MG63 (cell line): Measurements from ENCODE around the gene RSBN1L. TPM values are rescaled to one million over a fixed set of nuclear protein-coding genes. Genes with fewer than 3 reads are reported as not detected.
A peak's percentile ranks its signal among the peaks of the same experiment; 100 is the strongest.
"Not testable (repeated sequence)": the region's sequence is repeated elsewhere in the genome, so short reads cannot be mapped to it uniquely, and the experiment has no call there.

Experiments
- DNase-seq: peaks from one replicate; pipeline ENCODE4 v3.0.0-alpha.2; 2020
- H3K27me3 ChIP-seq: fragments of 250-450 bp; sonication (Bioruptor Pico); 2 replicates; pipeline ENCODE4 v1.5.1; 2020; ENCODE audit warnings: mild to moderate bottlenecking, moderate library complexity
- H3K36me3 ChIP-seq: fragments of 250-450 bp; sonication (Bioruptor Pico); 2 replicates; pipeline ENCODE4 v1.5.1; 2020; ENCODE audit warnings: mild to moderate bottlenecking, moderate library complexity
- H3K4me3 ChIP-seq: fragments of 250-450 bp; sonication (Bioruptor Pico); 2 replicates; pipeline ENCODE4 v1.5.1; 2020; ENCODE audit warnings: mild to moderate bottlenecking, moderate library complexity
- H3K9me3 ChIP-seq: fragments of 250-450 bp; sonication (Bioruptor Pico); 2 replicates; pipeline ENCODE4 v1.5.1; 2020; ENCODE audit warnings: mild to moderate bottlenecking, moderate library complexity
- total RNA-seq: library from RNA; depleted of rRNA; stranded (reverse); fragments of >200 nt; shearing (Covaris generic); gene quantifications from 2 replicates; pipeline ENCODE4 v1.2.3, GENCODE V29; 2014; ENCODE audit warnings: low replicate concordance

Gene RSBN1L
- total RNA-seq, 1 experiment from 2014 or later, result 19.1 TPM

DNA sequence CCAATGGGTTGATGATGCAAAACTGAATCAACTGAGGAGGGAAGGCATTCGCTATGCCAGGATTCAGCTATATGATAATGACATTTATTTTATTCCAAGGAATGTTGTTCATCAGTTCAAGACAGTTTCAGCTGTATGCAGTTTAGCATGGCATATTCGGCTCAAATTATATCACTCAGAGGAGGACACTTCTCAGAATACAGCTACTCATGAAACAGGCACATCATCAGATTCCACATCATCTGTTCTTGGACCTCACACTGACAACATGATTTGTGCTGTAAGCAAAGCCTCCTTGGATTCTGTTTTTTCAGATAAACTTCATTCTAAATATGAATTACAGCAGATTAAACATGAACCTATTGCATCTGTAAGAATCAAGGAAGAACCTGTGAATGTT is 82.3 kb downstream of the RSBN1L start:
- no peak overlapping the region for H3K4me3 ChIP-seq
- peaks cover 4% of the 10 kb centered on the region for H3K9me3 ChIP-seq
- no peaks in the 10 kb centered on the region for H3K27me3 ChIP-seq
- peaks cover 33% of the 10 kb centered on the region for H3K36me3 ChIP-seq
- no peak for DNase-seq

DNA sequence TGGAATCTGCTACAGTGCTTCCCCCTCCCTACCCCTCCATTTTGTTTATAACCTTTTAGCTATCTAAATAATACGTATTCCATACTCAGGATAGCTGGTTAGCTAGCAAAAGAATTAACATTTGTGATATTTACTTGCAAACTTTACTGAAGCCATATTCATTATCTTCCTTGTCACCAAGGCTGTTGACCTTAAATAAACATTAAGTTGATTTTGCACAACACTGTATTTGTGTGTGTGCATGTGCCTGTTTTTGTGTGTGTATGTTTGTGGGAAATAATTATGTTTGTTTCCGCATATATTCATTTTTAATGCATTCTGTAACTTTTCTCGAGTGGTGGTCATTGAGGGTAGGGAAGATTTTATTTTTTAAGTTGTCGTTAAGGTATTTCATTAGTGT is 86.1 kb downstream of the RSBN1L start:
- H3K36me3 ChIP-seq, result peaks cover 22% of the 10 kb centered on the region
- H3K9me3 ChIP-seq, result no peaks in the 10 kb centered on the region; the same call in 1 of the 2 replicates
- H3K27me3 ChIP-seq, result no peaks in the 10 kb centered on the region
- DNase-seq, result no peak
- H3K4me3 ChIP-seq, result no peak overlapping the region

DNA sequence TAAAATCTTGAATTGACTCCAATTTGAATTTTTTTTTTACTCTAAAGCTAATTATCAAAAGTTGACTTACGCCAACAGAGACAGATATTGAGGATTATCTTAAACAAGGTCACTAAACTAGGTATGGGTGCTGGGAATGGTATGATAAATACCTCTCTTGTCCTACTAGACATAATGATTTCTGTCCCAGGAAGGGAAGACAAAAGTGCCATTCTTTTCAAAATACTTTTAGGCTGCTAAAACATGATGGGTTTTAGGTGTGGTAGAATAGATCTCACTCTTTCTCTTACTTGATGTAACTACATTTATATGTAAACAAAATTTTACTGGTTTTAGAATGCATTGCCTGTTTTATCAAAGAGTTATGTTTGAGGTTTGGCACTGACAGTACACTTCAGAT is 86.9 kb downstream of the RSBN1L start:
- Histone ChIP-seq H3K4me3 (no peak overlapping the region), H3K36me3 (peaks cover 20% of the 10 kb centered on the region), H3K27me3 (no peaks in the 10 kb centered on the region), H3K9me3 (no peaks in the 10 kb centered on the region; the same call in 1 of the 2 replicates)
- DNase-seq, result no peak

DNA sequence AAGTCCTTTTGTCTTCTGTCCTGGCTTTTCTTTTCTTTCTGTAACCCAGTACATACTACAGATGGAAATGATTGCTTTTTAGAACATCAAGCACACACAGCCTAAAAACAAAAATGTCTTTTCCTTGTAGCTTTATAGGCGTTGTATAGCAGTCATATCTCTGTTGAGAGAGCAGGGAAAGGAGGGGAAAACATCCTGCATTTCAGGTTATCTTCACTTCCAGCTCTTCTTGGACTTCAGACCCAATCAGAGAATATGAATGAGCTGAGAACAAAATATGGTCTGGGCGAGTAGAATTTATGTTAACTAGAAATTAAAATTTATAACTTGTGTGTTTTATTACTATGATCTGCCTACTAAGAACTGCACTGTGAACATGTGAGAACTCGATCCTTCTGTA is 87.3 kb downstream of the RSBN1L start:
- DNase-seq, result no peak
- Histone ChIP-seq H3K4me3 (no peak overlapping the region), H3K27me3 (no peaks in the 10 kb centered on the region), H3K36me3 (peaks cover 18% of the 10 kb centered on the region), H3K9me3 (no peaks in the 10 kb centered on the region; the same call in 1 of the 2 replicates)

DNA sequence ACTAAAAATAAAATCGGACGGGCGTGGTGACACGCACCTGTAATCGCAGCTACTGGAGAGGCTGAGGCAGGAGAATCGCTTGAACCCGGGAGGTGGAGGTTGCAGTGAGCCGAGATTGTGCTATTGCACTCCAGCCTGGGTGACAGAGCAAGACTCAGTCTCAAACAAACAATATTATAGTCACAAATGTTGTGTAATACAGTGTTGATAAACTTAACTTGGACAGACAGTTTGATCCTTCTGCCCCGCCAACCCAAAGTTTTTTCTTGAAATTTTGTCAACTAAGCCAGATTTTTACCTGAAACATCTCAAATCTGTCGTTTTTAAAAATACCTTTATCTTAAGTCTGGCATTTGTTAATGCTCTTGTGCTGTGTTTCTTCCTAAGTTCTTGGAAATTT is 88.2 kb downstream of the RSBN1L start:
- not testable (repeated sequence) for DNase-seq, H3K27me3 ChIP-seq, H3K4me3 ChIP-seq, H3K9me3 ChIP-seq
- peaks cover 13% of the 10 kb centered on the region for H3K36me3 ChIP-seq

DNA sequence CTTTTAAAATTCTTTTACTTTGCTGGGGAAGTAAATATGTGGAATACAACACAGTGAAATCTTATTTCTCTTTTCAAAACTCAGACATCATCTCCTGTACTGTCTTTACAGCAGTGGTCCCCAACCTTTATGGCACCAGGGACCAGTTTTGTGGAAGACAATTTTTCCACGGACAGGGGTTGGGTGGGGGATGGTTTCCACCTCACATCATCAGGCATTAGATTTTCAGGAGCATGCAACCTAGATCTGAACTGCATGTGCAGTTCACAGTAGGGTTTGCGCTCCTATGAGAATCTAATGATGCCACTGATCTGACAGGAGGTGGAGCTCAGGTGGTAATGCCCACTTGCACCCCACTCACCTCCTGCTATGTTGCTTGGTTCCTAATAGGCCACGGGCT is 89.8 kb downstream of the RSBN1L start:
- Histone ChIP-seq H3K36me3 (peaks cover 13% of the 10 kb centered on the region), H3K4me3 (no peak overlapping the region), H3K9me3 (no peaks in the 10 kb centered on the region; the same call in 1 of the 2 replicates), H3K27me3 (no peaks in the 10 kb centered on the region)
- no peak for DNase-seq

DNA sequence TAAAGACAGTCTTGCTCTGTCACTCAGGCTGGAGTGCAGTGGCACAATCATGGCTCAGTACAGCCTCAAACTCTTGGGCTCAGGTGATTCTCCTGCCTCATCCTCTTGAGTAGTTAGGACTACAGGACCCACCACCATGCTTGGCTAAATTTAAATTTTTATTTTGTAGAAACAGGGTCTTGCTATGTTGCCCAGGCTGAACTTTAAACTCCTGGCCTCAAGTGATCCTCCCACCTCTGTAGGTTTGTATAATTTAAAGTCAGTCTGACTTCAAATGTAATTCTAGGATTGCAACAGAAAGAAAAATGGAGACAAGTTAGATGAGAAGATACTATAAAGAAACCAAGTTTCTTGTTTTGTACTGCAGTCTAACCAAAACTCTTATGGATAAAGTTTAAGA is 90.5 kb downstream of the RSBN1L start:
- no peak for DNase-seq
- Histone ChIP-seq H3K36me3 (peaks cover 13% of the 10 kb centered on the region), H3K4me3 (no peak overlapping the region), H3K27me3 (no peaks in the 10 kb centered on the region), H3K9me3 (no peaks in the 10 kb centered on the region; the same call in 1 of the 2 replicates)

DNA sequence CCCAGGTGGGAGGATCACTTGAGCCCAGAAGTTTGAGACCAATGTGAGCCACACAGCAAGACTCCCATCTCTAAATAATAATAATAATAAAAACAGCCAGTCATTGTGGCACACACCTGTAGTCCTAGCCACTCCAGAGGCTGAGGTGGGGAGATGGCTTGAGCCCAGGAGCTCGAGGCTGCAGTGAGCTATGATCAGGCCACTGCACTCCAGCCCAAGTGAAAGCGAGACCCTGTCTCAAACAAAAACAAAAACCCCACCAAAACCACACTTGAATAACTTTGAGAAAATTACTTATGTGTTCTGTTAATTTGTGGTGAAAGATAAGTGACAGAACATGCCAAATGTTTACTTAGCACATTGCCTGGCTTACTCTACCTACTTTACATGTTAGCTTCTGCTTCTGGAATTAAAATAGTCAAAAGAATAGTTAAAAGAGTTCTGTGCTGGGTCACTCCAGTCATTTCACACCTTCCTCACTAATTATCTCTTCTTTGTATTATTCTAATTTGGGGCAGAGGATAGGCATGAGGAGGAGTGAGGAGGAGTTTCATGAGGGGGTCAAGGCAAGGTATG is 92.2 kb downstream of the RSBN1L start:
- Histone ChIP-seq H3K36me3 (peaks cover 13% of the 10 kb centered on the region), H3K4me3 (no peak overlapping the region), H3K9me3 (no peaks in the 10 kb centered on the region; the same call in 1 of the 2 replicates), H3K27me3 (no peaks in the 10 kb centered on the region)
- DNase-seq, result no peak

DNA sequence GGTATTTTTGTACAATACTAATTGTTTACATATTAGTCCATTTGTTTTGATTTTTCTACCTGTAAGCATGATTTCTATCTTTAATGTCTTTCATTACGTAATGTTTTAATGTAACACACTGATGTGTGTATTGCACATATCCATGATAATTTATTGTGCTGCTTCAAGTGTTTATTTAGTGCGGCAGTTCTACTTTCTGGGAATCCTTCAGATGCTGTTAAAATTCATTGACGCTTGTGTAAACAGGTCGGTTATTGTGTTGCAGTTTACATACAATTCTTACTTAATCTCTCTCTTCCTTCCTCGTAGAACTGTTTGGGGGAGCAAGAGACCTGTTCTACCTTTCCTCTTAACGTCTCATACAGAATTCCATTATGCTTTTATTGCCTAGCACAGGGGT is 95.1 kb downstream of the RSBN1L start:
- no peak for DNase-seq
- no peak overlapping the region for H3K4me3 ChIP-seq
- H3K27me3 ChIP-seq, result no peaks in the 10 kb centered on the region
- peaks cover 3% of the 10 kb centered on the region; the same call in 1 of the 2 replicates for H3K36me3 ChIP-seq
- H3K9me3 ChIP-seq, result no peaks in the 10 kb centered on the region

DNA sequence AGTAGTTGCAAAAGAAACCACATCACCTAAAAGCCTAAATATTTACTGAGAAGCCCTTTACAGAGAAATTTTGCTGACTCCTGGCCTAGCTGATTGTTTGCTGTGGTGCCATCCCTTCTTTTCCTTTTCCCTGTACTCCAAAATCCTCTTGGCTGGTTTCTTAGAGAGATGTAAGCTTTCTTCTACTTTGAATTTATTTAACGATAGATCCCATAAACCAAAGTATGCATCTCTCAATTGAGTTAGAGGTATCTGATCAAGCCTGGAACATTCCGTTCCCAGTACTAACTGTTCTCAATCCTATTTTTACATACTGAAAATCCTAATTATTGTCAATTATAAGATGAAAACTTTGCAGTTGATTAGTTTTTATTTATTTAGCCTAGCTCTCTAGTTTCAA is 95.7 kb downstream of the RSBN1L start:
- Histone ChIP-seq H3K9me3 (no peaks in the 10 kb centered on the region), H3K4me3 (no peak overlapping the region), H3K36me3 (peaks cover 3% of the 10 kb centered on the region; the same call in 1 of the 2 replicates), H3K27me3 (no peaks in the 10 kb centered on the region)
- DNase-seq, result no peak

DNA sequence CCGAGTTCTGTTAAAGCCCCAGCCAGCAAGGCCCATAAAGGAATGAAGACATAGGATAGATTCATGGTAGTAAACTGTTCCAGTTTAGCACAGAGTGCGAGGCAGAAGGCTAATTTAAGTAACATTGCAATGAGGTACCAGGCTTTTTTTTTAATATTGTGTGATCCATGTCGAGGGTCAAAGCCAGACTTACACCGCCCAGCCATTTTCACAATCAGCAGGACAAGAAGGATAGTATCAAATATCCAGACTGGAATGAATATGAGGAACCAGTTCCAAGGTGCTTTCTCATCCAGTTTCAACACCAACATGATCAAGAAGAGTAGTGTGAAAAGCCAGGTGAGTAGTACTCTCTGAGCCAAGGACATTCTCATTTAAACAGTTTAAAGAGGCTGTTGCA is 97.7 kb downstream of the RSBN1L start:
- Histone ChIP-seq H3K4me3 (no peak overlapping the region), H3K36me3 (peaks cover 3% of the 10 kb centered on the region; the same call in 1 of the 2 replicates), H3K9me3 (no peaks in the 10 kb centered on the region), H3K27me3 (no peaks in the 10 kb centered on the region)
- no peak for DNase-seq

DNA sequence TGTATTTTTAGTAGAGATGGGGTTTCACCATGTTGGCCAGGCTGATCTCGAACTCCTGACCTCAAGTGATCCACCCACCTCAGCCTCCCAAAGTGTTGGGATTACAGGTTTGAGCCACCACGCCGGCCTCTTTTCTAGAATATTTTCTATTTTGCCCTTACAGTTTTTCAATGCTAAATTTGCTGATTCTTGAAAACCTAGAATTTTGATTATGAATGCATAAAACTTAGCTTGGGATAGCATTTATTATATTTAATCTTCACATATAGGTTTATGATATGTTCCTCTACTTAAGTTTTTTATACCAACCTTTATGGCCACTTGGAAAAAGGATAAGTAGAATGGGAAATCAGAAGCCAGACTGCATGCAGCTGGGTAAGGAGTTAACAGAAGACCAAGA is 99.8 kb downstream of the RSBN1L start:
- Histone ChIP-seq H3K27me3 (no peaks in the 10 kb centered on the region), H3K4me3 (no peak overlapping the region), H3K36me3 (peaks cover 3% of the 10 kb centered on the region; the same call in 1 of the 2 replicates), H3K9me3 (no peaks in the 10 kb centered on the region)
- no peak for DNase-seq

DNA sequence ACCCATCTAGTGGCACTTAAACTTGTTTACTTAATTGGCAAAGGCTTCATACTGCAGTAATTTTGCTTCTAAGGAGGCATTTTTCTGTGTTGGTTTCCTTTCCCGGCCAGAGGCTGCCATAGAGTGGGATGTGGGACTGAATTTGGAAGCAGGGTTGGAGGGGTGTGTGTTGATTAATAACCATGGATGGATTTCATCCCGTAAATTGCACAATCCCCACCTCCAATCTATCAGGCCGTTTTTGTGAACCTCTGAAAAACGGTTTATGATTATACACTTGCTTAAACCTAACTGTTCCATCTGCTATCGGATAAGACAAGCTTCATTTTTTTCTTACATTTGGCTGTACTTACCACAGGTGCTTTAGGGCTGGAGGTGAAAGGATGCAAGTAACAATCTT is 100.7 kb downstream of the RSBN1L start:
- no peaks in the 10 kb centered on the region for H3K9me3 ChIP-seq
- DNase-seq, result no peak

DNA sequence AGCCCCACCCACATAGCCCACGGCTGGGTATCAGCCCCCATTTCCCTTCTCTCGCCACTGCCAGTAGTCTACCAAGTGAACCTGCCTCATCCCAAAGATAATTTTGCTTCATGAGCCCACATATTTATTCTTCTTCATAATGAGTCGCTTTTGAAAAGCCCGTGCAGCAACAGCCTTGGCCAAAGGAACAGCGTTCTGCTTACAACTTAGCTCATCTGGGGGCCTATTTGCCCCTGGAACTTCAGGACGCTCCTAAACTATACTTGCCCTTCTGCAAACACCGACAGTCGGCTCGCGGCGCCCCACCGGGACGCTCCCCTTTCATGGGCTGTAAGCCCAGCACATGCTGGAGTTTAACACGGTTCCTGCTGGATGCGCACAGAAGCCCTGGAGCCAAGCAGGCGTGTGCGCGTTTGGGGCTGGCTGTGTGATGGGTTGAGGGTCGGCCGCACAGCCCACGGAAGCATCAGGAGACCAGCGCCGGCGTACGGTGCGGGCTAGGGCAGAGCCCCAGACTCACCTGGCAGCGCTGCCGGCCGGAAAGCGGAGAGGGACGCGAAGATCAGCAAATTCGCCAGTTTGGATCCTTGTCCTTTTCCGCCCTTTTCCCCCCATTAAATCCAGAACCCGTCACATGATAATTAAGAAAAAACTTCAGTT is 101.6 kb downstream of the RSBN1L start:
- Histone ChIP-seq H3K27me3 (no peaks in the 10 kb centered on the region), H3K9me3 (no peaks in the 10 kb centered on the region), H3K36me3 (peaks cover 3% of the 10 kb centered on the region; the same call in 1 of the 2 replicates), H3K4me3 (peak overlapping the region; percentile 91)
- peak; percentile 21 for DNase-seq

More for the DNA sequence above, 100.7 kb downstream of the RSBN1L start:
- H3K4me3 ChIP-seq, result peak overlapping the region; percentile 91
- peaks cover 3% of the 10 kb centered on the region; the same call in 1 of the 2 replicates for H3K36me3 ChIP-seq
- H3K27me3 ChIP-seq, result no peaks in the 10 kb centered on the region

DNA sequence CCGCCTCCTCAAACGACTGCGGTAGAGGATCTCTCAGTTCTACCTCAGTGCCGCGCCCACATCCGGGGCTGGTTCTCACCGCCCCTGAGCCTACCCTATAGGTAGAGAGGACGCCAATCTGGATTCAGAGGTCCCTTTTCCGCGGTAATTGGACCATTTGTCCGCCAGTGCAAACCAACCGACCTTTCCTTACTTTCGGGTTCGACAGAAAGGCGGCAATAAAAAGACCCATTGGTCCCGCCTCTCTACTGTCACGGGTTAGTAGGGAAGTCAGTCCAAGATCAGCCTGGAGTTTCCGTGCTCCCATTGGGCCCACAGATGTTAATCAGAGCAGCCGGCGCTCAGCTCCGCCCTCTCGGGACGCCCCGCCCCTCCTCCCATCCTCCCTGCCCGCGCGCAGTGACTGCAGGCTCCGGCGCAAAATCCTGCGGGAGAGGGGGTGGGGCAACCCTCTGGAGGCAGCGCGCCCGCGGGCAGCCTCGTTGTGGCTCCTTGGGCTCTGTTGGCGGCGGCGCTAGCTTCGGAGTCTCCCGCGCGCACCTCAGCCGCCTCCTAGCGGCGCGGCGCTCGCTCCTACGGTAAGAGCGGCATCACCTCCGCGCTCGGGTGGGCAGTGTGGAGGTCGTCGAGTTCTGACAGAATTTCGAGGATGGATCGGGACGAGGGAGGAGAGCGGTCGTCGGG is 102.3 kb downstream of the RSBN1L start, which contains the start of the genes PHTF2 and TMEM60:
TSS of gene PHTF2 (plus strand) at position 380 of the 684 bp plus-strand sequence.
TSS of gene TMEM60 (minus strand) at position 41 of the 684 bp plus-strand sequence. CDS start 4,061 bp downstream, outside the sequence.
- no peaks in the 10 kb centered on the region for H3K27me3 ChIP-seq
- H3K9me3 ChIP-seq, result no peaks in the 10 kb centered on the region
- H3K36me3 ChIP-seq, result peaks cover 3% of the 10 kb centered on the region; the same call in 1 of the 2 replicates
- H3K4me3 ChIP-seq, result peak within 1 kb of the TSS; percentile 91
- peak; percentile 94 for DNase-seq

DNA sequence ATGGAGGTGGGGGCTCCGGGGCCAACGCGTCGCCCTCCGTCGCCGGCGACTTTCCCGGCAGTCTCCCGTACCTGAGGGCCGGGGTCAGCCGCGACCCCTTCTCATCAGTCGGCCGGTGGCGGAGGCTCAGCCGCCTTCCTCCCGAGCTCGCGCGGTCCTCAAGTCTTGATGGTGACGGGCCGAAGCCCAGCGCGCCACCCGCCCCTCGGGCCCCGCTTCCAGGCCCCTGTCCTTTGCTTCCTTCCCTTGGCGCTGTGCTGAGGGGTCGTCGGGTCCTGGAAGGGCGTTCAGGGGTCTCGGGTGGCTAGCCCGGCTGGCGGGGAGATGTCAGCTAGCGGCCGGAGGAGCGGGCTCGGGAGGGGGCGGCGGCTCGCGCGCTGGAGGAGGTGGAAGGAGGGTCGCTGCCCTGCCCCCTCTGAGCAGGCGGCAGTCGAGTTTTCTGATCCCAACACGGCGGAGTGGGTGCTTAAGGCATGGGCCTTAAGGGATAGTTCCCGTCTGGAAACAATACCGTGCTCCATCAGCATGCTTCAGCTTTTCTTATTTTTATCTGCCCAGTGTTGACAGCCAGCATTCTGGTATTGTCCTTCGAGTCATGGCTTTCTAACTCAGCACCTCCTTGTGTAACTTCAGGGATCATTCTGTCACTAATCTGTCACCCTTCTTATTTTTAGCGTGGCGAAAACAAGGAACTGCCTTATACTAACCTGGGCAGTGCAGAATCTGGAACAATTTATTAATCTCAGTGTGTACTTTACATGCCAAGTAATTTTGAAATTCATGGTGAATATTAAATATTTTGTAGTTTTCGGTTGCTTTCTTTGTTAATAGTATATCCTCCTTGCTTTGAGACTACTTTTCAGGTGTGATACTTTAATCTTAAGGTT is 103.1 kb downstream of the RSBN1L start:
- Histone ChIP-seq H3K9me3 (no peaks in the 10 kb centered on the region), H3K36me3 (peaks cover under 1% of the 10 kb centered on the region; the same call in 1 of the 2 replicates), H3K27me3 (no peaks in the 10 kb centered on the region), H3K4me3 (peak overlapping the region; percentile 91)
- DNase-seq, result peak; percentile 39
